GM18858 (cell line): Measurements from ENCODE around the gene CTSA.
"Not testable (repeated sequence)": the region's sequence is repeated elsewhere in the genome, so short reads cannot be mapped to it uniquely, and the experiment has no call there.

Experiments
- ATAC-seq: cut with Tn5 transposase; IDR thresholded peaks from one replicate; pipeline ENCODE4 v1.9.1; 2021; ENCODE audit not compliant: unreplicated experiment

The CTSA gene

DNA sequence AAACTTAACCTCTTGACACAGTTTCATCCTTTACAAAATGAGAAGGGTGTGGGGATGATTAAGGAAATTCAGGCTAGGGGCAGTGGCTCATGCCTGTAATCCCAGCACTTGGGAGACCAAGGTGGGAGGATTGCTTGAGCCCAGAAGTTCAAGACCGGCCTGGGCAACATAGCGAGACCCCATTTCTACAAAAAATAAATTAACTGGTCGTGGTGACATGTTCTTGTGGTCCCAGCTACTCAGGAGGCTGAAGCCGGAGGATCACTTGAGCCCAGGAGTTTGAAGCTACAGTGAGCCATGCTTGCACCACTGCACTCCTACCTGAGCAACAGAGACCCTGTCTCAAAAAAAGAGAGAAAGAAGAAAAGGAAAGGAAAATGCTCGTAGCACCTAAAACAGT, 24.7 kb upstream of the CTSA start:
- ATAC-seq, result no peak

DNA sequence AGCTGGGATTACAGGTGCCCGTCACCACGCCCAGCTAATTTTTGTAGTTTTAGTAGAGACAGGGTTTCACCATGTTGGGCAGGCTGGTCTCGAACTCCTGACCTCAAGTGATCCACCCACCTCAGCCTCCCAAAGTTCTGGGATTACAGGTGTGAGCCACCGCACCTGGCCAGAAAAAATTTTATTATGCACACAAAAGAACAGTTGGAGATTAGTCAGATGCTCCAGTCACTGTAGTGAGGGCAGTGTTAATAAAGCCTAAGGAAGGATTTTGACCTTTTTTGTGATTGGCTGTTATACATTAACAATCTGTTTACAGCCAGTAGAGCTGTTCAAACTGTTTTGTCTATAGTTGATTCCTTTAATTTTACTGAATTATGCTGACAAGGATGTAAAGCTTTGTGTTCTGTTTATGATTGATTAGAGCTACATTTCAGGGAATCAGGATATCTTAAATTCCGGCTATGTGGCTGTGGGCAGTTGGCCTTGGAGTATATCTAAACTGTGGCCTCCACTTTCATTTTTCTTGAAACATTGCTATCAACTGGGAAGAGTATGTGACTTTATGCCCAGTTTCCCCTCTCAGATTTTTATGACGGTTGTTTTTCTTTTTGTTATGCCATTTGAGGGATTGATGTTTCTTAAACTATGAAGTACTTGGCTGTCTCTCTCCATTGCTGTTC, 23.9 kb upstream of the CTSA start:
- no peak for ATAC-seq

DNA sequence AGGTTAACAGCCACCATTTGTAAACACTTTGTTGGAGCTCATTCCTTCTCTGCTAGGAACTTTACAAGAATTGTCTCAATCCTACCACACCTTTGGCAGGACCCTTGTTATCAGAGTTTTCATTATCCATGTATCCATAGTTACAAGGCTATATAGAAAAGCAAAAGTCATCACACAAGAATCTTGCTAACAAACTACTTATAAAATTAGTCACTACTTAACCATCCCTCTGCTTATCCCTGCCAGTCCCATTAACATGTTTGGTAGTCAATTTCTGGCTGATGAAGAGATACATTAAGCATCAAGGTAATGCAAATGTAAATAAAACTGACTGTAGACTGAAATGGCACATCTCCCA, 23.3 kb upstream of the CTSA start:
- ATAC-seq, result no peak

DNA sequence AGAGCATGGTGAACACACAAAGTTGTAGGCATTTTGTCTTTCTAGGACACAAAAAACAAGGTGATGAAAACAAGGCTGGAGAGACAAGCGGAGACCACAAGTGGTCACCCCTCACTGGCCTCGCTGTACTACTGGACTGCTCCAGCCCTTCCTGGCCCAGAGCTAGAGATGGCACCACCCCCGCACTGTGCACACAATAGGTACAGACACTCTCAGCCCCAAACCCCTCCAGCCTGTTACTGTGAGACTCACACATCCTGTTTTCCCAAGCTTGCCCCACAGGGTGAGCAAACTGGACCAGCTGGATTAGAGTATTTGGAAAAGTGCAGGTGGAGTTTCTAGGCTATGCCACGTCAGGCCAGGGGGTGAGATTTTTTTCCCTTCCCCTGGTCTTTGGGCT, 18.5 kb upstream of the CTSA start:
- no peak for ATAC-seq

DNA sequence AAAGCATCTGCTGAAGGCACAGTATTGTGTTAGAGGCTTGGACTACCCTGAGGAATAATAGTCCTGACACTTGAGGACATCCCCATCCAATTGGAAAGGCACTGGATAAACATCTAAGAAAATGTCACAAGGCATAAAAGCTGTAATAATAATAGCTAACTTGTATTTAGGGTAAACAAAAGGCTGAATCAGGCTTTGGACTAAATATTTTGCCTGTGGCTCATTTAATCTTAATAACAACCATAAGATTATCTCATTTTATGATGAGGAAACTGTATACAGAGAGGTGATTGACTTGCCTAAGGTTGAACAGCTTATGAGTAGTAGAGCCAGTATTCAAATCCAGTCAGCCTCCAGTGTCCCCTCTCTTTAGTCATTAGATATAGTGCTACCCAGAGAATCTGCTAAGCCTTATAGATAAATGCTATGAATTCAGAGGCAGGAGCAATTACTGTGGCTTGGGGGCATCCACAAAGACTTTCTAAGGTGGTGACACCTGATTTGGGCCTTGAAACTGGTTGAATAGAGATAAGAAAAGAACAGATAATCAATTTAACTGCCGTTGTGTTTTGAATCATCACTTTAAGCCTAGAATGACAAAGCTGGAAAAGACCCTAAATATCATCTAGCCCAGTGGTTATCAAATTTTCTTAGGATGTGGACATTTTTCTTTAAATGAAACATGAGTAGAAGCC, 17.6 kb upstream of the CTSA start:
- no peak for ATAC-seq

DNA sequence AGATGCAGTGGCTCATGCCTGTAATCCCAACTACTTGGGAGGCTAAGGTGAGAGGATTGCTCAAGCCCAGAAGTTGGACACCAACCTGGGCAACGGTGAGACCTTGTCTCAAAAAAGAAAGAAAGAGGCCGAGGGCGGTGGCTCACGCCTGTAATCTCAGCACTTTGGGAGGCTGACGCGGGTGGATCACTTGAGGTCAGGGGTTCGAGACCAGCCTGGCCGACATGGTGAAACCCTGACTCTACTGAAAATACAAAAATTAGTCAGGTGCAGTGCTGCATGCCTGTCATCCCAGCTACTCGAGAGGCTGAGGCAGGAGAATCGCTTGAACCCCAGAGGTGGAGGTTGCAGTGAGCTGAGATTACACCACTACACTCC, 17.0 kb upstream of the CTSA start:
- not testable (repeated sequence) for ATAC-seq

DNA sequence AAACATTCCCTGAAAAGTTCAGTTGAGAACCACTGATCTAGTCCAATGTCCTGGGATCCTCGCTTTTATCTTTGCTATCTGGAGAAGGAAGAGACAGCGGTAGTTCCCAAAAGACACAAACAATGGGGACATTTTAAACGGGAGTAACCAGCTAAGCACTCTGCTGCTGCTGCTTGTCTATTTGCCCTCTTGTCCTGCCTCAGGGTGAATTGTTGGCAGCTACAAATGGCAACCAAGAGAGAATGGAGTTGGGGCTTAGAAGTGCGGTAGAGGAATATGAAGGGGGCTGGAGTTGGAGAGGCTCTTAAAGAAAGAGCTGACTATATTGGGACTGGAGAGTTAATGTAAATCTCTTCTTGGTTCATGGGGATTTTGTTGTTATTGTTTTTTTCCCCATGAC, 16.6 kb upstream of the CTSA start:
- ATAC-seq, result no peak

DNA sequence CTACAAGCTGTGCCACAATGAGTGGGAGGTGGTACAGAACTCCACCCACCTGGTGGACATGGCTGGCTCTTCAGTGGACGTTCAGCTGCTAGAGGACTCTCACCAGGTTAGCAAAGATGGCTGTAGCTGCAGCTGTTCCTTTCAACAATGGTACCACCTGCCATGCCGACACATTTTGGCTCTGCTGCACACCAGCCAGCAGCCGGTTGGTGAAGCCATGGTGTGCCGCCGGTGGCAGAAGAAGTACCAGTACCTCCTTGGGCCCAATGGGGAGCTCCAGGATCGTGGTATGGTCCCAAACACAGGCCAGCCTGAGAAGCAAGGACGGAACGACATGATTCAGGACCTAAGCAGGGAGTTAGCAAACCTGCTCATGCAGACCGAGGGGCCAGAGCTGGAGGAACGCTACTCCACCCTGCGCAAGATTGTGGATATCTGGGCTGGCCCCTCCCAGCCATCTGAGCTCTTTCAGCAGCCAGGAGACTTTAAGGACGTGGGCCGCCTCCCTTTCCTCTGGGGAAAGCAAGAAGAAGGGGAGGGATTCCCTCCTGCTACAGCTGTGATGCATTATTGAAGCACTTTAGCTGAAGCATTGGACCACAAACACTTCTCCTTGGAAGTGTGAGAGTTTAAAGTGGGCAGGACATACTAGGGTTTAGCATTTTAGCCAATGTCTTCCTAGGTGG, 12.9 kb upstream of the CTSA start:
- ATAC-seq, result no peak

DNA sequence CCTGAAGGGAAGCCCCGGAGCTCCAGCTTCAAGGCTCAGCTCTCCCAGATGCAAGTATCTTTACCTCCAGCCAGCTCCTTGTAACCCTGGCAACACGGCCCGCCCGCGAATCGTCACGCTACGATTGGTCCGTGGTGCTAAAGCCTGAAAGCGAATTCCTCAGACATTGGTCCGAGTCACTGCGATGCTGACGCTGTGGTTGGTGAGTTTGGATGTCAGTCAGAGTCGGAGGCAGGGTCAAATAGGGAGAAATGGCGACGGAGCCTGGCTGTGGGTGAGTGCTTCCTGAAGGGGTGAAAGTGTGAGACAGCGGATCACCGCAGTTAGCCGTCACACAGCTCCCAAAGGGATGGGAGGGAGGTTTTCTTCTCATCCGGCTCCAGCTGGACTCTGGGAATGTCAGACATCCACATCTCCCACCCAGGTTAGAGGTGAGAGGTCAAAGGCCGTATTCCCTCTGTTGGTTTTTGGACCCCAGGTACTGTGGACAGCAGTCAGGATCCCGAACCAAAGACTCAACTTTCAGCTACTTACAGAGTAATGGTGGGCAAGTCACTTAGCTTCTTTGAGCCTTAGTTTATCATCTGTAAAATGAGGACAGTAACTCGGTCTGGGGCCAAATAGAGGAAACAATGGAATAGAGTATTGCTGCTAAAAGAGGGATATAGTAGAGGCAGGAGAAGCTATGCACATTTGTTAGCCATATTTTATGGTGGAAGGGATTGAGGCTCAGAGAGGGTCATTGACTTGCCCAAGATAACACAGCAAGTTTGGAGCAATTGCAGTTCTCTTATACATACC, 9.9 kb upstream of the CTSA start, which contains the start of gene ZSWIM1:
TSS of gene ZSWIM1 (plus strand) at position 240 of the 801 bp plus-strand sequence. CDS start 1,366 bp downstream, outside the sequence.
- ATAC-seq, result peak; percentile 94

DNA sequence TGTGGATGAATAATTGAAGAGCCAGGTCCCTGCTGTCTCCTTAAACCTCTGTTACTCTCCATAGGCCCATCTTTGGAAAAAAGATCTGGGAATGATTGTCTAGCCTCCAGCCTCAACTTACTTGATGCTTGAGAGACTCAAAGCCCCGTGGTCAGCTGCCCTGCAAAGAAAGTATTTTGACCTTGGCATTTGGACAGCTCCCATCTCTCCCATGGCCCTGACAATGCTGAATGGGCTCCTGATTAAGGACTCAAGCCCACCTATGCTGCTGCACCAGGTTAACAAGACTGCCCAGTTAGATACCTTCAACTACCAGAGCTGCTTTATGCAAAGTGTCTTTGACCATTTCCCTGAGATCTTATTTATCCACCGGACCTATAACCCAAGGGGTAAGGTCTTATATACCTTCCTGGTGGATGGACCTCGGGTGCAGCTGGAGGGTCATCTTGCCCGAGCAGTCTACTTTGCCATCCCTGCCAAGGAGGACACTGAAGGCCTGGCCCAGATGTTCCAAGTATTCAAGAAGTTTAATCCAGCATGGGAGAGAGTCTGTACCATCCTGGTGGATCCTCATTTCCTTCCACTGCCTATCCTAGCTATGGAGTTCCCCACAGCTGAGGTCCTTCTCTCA, 8.6 kb upstream of the CTSA start:
- ATAC-seq, result no peak

DNA sequence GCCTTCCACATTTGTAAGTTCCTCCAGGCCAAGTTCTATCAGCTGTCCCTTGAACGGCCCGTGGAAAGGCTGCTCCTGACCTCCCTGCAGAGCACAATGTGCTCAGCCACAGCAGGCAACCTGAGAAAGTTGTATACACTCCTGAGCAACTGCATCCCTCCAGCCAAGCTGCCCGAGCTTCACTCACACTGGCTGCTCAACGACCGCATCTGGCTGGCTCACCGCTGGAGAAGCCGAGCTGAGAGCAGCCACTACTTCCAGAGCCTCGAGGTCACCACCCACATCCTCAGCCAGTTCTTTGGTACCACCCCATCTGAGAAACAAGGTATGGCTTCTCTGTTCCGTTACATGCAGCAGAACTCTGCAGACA, 8.1 kb upstream of the CTSA start:
- no peak for ATAC-seq

DNA sequence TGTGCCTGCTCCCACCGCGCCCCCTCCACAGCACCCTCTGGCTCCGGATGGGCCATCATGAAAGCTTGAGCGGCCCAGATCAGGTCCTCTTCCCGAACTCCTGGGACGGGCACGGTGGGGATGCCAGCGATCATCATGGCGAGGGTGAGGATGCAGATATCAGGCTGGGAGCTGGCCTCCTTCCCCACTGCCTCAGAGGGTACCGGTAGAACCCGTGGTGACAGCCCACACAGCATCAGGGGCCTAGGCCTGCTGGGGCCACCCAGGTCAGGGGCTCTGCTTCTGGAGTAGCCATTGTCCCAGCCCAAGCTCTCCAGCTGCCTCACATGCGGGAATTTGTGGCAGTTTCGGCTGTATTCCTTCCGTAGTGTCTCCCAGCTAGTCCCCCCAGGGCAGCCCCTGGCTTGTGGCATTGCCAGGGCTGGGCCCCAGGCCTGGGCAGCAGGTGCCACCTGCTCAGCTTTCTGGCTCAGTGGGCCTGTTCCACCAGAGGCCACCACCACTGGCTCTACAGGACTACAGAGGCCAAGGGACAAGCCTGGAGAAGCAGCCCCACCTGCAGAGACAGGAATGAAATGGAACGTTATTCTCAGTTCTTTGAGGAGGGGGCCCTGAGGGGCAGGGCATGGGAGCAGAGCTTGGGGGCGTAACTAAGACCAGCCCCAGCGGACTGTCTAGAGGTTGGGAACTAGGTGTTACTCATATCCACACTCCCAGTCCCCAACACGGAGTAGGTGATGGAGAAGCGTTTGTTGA, 4.4 kb upstream of the CTSA start:
- ATAC-seq, result no peak

DNA sequence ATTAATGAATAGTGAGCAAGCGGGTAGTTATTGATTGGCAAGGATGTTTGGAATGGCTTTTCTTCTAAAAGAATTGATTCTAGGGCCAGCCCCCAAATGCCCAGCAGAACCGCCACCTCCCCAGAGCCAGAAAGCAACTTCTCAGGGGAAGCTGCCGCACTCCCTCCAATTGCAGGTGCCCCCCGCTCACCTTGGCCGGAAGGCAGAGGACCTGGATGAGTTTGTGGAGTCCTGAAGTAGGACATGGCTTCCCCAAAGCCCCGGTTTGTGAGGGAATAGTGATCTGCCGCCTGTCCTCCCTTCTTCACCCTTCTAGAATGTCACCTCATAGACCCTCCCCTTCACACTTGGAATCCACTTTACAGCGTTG, 3.8 kb upstream of the CTSA start, which contains the start of gene SPATA25:
TSS of gene SPATA25 (minus strand) at position 277 of the 370 bp plus-strand sequence. CDS start at position 245, 32 bp downstream.
- ATAC-seq, result no peak

DNA sequence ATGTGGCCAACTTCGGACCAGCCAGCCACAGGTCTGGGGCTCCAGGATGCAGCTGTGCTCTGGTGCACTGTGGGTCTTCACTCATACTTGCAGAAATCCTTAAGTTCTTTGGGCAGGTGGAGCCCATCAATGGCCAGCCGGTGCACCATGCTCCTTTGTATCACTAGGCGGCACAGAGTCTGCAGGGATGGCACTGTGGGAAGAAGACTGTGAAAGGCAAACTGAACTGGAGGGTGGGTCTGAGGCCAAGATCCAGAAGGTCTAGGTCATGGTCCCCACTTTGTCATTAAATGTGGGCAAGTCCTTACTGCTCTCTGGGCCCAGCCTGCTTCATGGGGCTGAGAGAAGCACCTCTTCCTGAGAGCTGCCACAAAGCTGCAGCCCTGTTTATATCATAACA, 2.5 kb upstream of the CTSA start:
- no peak for ATAC-seq

DNA sequence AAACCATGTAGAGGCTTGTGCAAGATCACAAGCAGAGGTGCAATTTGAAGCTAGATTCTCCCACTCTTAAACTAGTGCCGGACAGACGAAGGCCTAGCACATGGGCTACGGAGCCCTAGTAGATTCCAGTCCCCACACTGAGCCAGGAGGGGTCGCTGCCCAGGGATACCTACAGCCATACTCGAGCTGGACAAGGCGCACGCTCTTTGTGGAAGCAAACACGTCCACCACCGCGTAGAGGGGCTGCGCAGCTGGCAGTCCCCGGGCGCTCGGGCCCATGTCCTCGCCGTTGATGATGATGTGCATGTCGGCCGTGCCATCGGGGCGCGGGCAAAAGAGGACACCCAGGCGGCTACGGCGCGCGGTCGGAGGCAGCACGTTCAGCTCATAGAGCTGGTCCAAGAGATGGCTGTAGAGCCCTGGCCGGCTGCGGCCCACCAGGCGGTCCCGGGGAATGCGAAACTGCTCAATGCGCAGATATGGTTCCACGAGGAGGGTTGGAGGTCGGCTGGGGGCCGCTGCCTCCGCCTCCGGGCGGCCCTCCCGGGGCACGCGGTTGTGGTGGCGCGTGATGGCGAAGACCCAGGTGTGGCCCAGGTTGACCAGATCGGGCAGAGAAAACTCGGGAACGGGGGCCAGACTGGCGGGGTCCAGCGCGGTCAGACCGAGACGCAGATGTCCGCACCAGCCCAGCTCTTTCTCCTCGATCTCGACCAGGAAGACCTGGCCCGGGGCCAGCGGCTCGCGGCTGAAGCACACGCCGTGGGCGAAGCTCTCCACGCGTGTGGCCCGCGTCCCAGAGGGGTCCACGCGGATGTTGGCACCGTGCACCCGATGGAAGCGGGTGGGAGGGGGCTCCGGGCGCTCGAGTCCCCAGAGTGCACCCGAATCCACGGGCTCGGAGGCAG, 804 bp upstream of the CTSA start:
- no peak for ATAC-seq

DNA sequence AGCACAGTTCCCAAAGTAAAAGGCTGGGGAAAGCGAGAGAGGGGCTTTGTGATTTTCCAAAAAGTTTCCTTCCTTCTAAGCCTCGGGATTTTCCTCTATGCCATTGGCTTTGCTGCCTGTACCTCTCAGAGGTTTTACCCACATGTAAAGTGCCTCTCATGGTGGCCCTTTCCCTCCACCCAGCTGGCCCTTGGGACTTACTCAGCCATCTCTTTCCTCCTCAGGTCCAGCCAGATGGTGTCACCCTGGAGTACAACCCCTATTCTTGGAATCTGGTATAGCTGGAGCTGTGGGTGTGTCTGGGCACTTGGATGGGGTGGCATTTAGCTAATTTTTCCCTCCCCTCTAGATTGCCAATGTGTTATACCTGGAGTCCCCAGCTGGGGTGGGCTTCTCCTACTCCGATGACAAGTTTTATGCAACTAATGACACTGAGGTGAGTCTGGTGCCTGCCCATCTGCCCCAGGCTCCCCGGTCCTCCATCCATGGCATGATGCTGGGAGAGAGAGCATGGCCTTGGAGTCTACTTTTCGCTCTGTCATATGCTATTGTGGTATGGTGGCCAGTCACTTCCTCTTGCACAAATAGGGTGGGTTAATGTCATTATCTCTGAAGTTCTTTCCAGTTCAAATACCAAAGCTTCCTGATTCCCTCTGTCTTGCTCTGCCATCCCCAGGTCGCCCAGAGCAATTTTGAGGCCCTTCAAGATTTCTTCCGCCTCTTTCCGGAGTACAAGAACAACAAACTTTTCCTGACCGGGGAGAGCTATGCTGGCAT, 1.1 kb downstream of the CTSA start:
- ATAC-seq, result no peak

DNA sequence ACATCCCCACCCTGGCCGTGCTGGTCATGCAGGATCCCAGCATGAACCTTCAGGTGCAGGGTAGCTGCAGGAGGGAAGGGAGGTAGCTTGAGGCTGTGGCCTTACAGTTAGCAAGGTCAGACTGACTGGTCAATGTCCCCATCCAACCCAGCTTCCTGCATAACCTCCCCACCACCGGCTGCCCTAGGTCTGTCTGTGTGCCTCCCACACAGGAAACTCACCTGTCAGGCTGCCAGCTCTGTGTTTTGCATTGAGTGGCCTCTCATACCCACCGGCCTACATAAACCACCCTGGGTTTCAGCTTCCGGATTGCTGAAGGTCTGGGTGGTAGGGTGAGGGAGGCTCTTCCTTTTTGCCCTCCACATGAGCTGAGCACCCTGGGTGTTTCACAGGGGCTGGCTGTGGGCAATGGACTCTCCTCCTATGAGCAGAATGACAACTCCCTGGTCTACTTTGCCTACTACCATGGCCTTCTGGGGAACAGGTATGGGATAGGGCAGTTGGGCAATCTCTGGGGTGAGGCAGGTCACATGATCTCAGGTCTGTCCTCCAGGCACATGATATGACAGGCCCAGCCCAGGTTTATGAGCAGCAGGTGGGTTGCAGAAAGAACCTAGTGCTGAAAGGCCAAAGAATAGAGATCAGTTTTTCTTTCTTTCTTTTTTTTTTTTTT, 1.8 kb downstream of the CTSA start:
- no peak for ATAC-seq

DNA sequence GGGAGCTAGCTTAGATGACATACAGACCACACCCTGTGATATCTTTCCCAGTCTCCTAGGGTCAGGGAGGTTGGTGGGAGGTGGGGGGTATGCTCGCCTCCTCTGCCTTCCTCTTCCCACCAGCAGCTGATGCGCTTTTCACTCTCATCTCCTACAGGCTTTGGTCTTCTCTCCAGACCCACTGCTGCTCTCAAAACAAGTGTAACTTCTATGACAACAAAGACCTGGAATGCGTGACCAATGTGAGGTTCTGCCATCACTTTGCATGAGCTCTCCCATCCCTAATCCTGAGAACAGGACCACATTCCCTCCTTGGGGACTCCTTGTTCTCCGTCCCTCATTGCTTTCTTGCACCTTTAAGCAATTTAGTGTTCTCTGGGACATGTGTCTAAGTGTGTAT, 2.7 kb downstream of the CTSA start:
- ATAC-seq, result no peak
